HFFc6 (cell line): Measurements from ENCODE around the gene CCNL1. TPM values are rescaled to one million over a fixed set of nuclear protein-coding genes. Genes with fewer than 3 reads are reported as not detected.
A peak's percentile ranks its signal among the peaks of the same experiment; 100 is the strongest.

ENCODE experiments used
- DNase-seq: peaks from one replicate; pipeline ENCODE4 v3.0.0-alpha.2; 2018
- H3K27ac Mint-ChIP-seq: 2 replicates; pipeline ENCODE4 v1.8.0; 2020; ENCODE audit warnings: mild to moderate bottlenecking, mixed read lengths
- H3K27me3 Mint-ChIP-seq: 2 replicates; pipeline ENCODE4 v1.8.0; 2021; ENCODE audit warnings: mild to moderate bottlenecking, moderate library complexity, mixed read lengths; ENCODE audit not compliant: insufficient read depth
- H3K36me3 Mint-ChIP-seq: 2 replicates; pipeline ENCODE4 v1.8.0; 2021; ENCODE audit warnings: low read depth, mixed read lengths
- H3K4me1 Mint-ChIP-seq: 2 replicates; pipeline ENCODE4 v1.8.0; 2020; ENCODE audit warnings: low read depth, mixed read lengths
- H3K4me3 Mint-ChIP-seq: 2 replicates; pipeline ENCODE4 v1.8.0; 2020; ENCODE audit warnings: mild to moderate bottlenecking, moderate library complexity, mixed read lengths
- H3K9me3 Mint-ChIP-seq: 2 replicates; pipeline ENCODE4 v1.8.0; 2020; ENCODE audit warnings: mild to moderate bottlenecking, mixed read lengths
- CTCF ChIP-seq: fragments of 200-600 bp; sonication (generic); IDR thresholded peaks from 2 replicates; pipeline ENCODE4 v1.5.0; 2021; ENCODE audit warnings: antibody characterized with exemption, mild to moderate bottlenecking
- total RNA-seq, 6 experiments: library from RNA; stranded (reverse); fragmentation: NEBNext Ultra II Directional; extraction: Animal tissue kit (Norgen Biotek cat#: 25700); gene quantifications; 2 replicates in 1 of 6; 3 replicates in 5 of 6; pipeline ENCODE4 v1.2.3, GENCODE V29; 2021

CCNL1 gene
- total RNA-seq, 6 experiments from 2014 or later = 47.4 to 74.3 (median 65.1) TPM

GRCh38 chr3:157123621-157124020, 36.3 kb downstream of the CCNL1 start:
- Mint-ChIP-seq H3K27ac (no peak overlapping the region), H3K27me3 (no peaks in the 10 kb centered on the region), H3K36me3 (no peaks in the 10 kb centered on the region), H3K4me1 (peaks cover 76% of the 10 kb centered on the region), H3K9me3 (no peaks in the 10 kb centered on the region), H3K4me3 (no peak overlapping the region)
- no peak for DNase-seq
- no peak for TF ChIP-seq CTCF

- DNase-seq = no peak
- Mint-ChIP-seq H3K27ac (peak overlapping the region; percentile 15; the same call in 1 of the 2 replicates), H3K4me1 (peaks cover 69% of the 10 kb centered on the region)
Measured at GRCh38 chr3:157122832-157123427, 37.0 kb downstream of the CCNL1 start.

GRCh38 chr3:157122116-157122515, 37.8 kb downstream of the CCNL1 start:
- no peaks in the 10 kb centered on the region for H3K9me3 Mint-ChIP-seq
- TF ChIP-seq CTCF = no peak
- H3K4me1 Mint-ChIP-seq = peaks cover 65% of the 10 kb centered on the region
- peak; percentile 76 for DNase-seq
- no peaks in the 10 kb centered on the region for H3K27me3 Mint-ChIP-seq
- H3K4me3 Mint-ChIP-seq = peak overlapping the region; percentile 13; the same call in 1 of the 2 replicates
- peak overlapping the region; percentile 15; the same call in 1 of the 2 replicates for H3K27ac Mint-ChIP-seq
- H3K36me3 Mint-ChIP-seq = no peaks in the 10 kb centered on the region

More at GRCh38 chr3:157122832-157123427, 37.0 kb downstream of the CCNL1 start:
- Mint-ChIP-seq H3K27me3 (no peaks in the 10 kb centered on the region), H3K9me3 (no peaks in the 10 kb centered on the region), H3K36me3 (no peaks in the 10 kb centered on the region), H3K4me3 (no peak overlapping the region)
- no peak for TF ChIP-seq CTCF

GRCh38 chr3:157121522-157121921, 38.4 kb downstream of the CCNL1 start:
- no peaks in the 10 kb centered on the region for H3K9me3 Mint-ChIP-seq

GRCh38 chr3:157120071-157120892, 39.7 kb downstream of the CCNL1 start:
- H3K27me3 Mint-ChIP-seq = no peaks in the 10 kb centered on the region
- H3K4me1 Mint-ChIP-seq = peaks cover 65% of the 10 kb centered on the region
- DNase-seq = no peak
- H3K27ac Mint-ChIP-seq = no peak overlapping the region
- no peaks in the 10 kb centered on the region for H3K36me3 Mint-ChIP-seq
- no peaks in the 10 kb centered on the region for H3K9me3 Mint-ChIP-seq
- TF ChIP-seq CTCF = no peak
- no peak overlapping the region for H3K4me3 Mint-ChIP-seq

More at GRCh38 chr3:157121522-157121921, 38.4 kb downstream of the CCNL1 start:
- H3K4me1 Mint-ChIP-seq = peaks cover 65% of the 10 kb centered on the region
- H3K4me3 Mint-ChIP-seq = no peak overlapping the region
- peak overlapping the region; percentile 15; the same call in 1 of the 2 replicates for H3K27ac Mint-ChIP-seq
- no peak for DNase-seq
- no peak for TF ChIP-seq CTCF
- H3K27me3 Mint-ChIP-seq = no peaks in the 10 kb centered on the region
- no peaks in the 10 kb centered on the region for H3K36me3 Mint-ChIP-seq
